Mucosa of descending colon (tissue), 3 donors: ENCODE measurements around the gene GRAMD1A. TPM values are rescaled to one million over a fixed set of nuclear protein-coding genes. Genes with fewer than 3 reads are reported as not detected.

Experiments used
- ATAC-seq: fragments of 200-7000 bp; cut with Tn5 transposase; one replicate; pipeline ENCODE4 v1.9.1; 2020; ENCODE audit warnings: mild to moderate bottlenecking, moderate library complexity
- DNase-seq, 3 donors: peaks; one replicate each; pipeline ENCODE4 v3.0.0-alpha.2; 2020
- H3K36me3 ChIP-seq: fragments of 200-600 bp; one replicate; pipeline ENCODE4 v1.8.0; 2021; ENCODE audit warnings: low read depth, mild to moderate bottlenecking
- H3K4me1 ChIP-seq: fragments of 200-600 bp; one replicate; pipeline ENCODE4 v1.8.0; 2021; ENCODE audit warnings: low read depth, mild to moderate bottlenecking
- H3K4me3 ChIP-seq: fragments of 200-600 bp; one replicate; pipeline ENCODE4 v1.8.0; 2021; ENCODE audit warnings: mild to moderate bottlenecking
- H3K9me3 ChIP-seq: fragments of 200-600 bp; one replicate; pipeline ENCODE4 v1.8.0; 2021; ENCODE audit warnings: mild to moderate bottlenecking
- CTCF ChIP-seq: fragments of 200-600 bp; IDR thresholded peaks from one replicate; pipeline ENCODE4 v1.8.0; 2022; ENCODE audit warnings: antibody characterized with exemption, mild to moderate bottlenecking
- intact Hi-C, 2 donors: fragments of 100-400 bp; cut with DNase I in 1 of 2; cut with micrococcal nuclease in 1 of 2; formaldehyde crosslinking; loops; one replicate each; pipeline versions ENCODE4 v1.11.0 to v1.11.1; 2022; cut with DNase I, micrococcal nuclease
- total RNA-seq, 3 donors: library from RNA; stranded (reverse); fragmentation: NEBNext Ultra II Directional in 2 of 3; extraction: Animal tissue kit (Norgen Biotek cat#: 25700) in 2 of 3; gene quantifications; one replicate each; pipeline versions ENCODE4 v1.2.1 to v1.2.4, GENCODE V29; 2021 to 2023
- donor health status: DM: no; HTN: no; CAD: no; lungs with moderate emphysema.
- donor health status: DM: no; HTN: no; CAD: no.
- donor health status: DM: no; HTN: yes; CAD: no.

GRAMD1A gene
- total RNA-seq, 3 donors from 2014 or later, result 32.5 to 53.1 (median 33.8) TPM

- Histone ChIP-seq H3K36me3 (no peaks in the 10 kb centered on the region), H3K9me3 (no peaks in the 10 kb centered on the region), H3K4me3 (no peak overlapping the region), H3K4me1 (peaks cover 15% of the 10 kb centered on the region)
- peak; percentile 7 for ATAC-seq
- intact Hi-C loops, result no loop called here
- no peak for DNase-seq
- no peak for TF ChIP-seq CTCF
These were observed 38.7 kb downstream of the GRAMD1A start for GRCh38 chr19:35038623-35039512.

DNA sequence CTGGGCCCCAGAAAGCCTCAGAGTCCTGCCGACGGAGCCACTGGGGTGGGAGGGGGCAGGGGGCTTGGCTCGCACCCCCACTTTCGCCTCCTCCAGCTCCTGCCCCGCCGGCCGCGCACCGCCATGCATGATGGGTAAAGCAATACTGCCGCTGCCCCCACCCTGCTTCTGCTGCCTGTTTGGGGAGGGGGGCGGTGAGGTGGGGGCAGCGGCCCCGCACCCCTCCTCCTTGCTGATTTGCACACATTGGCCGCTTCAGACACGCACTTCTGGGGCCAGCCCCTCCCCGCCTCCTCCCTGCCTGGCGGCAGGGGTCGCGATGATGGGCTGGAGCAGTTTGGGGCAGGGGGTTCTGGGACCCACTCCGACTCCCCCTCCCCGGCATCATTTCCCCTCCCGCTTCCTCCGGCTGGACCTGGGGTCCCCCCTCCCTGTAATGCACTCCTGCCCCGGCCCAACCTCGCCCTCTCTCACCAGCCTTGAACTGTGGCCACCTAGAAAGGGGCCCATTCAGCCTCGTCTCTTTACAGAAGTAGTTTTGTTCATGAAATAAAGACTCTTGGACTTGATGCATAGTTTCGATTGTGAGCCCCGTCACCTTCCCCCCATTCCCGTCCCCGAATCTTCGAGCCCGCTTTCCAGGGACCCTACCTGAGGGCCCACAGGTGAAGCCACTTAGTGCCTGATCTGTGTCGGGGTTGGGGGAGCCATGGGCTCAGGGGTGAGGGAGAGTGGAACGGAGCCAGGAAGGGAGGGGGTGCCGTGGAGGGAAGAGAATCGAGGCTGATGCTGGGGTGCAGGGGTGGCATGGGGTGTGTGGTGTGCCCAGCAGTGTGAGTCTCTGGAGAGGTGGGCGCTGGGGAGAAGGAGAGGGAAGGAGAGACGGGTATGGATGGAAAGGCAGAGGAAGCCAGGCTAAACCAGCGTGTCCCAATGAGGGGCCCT is 40.0 kb downstream of the GRAMD1A start:
- no peak overlapping the region for H3K4me3 ChIP-seq
- DNase-seq (no peak), ATAC-seq (no peak)
- H3K9me3 ChIP-seq, result no peaks in the 10 kb centered on the region
- peaks cover 15% of the 10 kb centered on the region for H3K4me1 ChIP-seq
- TF ChIP-seq CTCF, result no peak
- intact Hi-C loops, result no loop called here
- H3K36me3 ChIP-seq, result no peaks in the 10 kb centered on the region

DNA sequence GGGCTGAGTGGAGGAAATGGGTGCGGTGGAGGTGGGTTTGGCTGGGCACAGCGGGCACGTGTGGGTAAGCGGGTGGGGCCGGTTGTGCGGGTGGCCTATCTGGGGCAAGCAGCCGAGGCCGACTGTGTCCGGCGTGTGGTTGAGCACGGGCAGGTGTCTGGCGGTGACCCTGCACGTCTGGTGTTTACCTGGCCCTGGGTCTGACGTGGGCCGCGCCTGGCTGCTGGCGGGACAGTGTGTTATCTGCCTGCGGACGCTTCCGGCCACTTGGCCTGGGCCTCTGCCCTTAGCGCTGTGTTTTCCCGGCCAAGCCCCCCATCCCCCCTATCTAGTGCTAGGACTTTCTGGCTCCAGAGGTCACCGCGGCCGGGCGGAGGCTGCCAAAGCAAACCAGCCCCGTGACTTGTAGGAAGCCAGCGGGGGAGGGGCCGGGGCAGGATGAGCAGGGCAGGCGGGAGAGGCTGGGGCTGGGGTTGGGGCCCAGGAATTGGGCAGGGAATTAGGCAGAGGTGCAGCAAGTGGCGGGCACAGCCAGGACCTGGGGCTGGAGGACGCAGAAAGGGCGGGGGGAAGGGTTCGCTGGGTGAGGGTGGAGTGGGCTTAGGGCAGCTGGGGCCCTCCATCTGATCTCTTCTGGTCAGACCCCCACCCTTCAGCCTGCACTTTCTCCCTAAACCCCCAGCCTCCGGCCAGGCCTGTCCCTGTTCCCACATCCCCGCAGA is 40.9 kb downstream of the GRAMD1A start:
- no peaks in the 10 kb centered on the region for H3K9me3 ChIP-seq
- peak; percentile 78 to 89 (median 79) for DNase-seq
- intact Hi-C loops, result no loop called here
- peaks cover 15% of the 10 kb centered on the region for H3K4me1 ChIP-seq
- TF ChIP-seq CTCF, result no peak
- no peak overlapping the region for H3K4me3 ChIP-seq
- H3K36me3 ChIP-seq, result no peaks in the 10 kb centered on the region
- peak; percentile 74 for ATAC-seq

DNA sequence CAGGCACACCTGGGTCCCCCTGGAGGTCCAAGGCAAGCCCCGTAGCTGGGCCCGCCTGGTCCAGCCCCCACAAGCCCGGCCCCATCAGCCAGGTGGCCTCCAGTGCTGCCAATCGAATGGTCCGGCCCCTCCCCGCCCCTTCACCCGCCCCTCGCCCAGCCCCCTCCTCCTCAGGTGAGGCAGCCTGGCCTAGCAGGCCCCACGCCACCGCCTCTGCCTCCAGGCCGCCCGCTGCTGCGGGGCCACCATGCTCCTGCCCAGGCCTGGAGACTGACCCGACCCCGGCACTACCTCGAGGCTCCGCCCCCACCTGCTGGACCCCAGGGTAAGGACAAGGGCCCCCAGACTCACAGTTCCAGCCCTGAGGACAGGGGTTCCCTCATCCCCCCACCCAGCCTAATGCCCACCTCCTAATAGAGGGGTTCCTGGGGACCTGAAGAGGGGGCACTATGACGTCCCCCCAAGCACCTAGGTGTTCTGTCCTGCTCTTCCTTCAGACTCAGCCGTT is 41.5 kb downstream of the GRAMD1A start, which contains the start of gene HPN:
Gene HPN, plus strand, starts transcription at position 174 of the 508 bp plus-strand sequence. CDS start 786 bp downstream, outside the sequence.
- Histone ChIP-seq H3K9me3 (no peaks in the 10 kb centered on the region), H3K4me3 (no peak within 1 kb of the TSS), H3K36me3 (no peaks in the 10 kb centered on the region), H3K4me1 (peaks cover 15% of the 10 kb centered on the region)
- intact Hi-C loops, result no loop called here
- DNase-seq, result no peak
- no peak for TF ChIP-seq CTCF
- ATAC-seq, result no peak
